ENCODE measurements around the gene SVOP. TPM values are rescaled to one million over a fixed set of nuclear protein-coding genes. Genes with fewer than 3 reads are reported as not detected.

SVOP gene
- total and polyA plus RNA-seq, 2 of the 4 experiments (the other 2 are of a cell fraction) = not detected

DNA sequence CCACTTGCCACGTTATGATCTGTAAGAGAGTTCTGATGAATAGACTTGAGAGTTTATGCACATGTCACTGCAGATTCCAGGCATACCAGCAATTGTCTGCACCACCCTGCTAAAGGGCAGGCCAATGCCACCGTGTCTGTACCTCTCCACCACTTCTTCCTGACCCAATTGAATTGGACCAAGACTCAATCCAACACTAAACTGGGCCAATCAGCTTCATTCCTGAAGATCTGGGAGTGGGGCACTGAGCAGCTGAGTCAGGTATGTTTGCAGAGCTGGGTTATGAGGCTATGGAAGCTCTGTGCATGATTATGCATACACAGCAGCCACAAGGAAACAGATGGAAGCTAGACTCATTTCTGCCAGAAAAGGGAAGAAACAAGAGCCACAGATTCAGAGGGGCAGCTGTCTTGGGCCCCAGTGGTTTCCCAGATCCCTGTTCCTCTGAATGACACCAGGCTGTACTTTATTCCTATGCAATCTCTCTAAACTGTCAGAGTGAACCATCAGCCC is 113.0 kb downstream of the SVOP start:
- H2AFZ ChIP-seq (replicated peaks; ENCODE audit: low read length, poor library complexity) = no peak overlapping the region
- TF ChIP-seq RFX5 (IDR thresholded peaks at IDR 0.05; ENCODE audit: low read depth, low read length) (no peak), CEBPB (IDR thresholded peaks at IDR 0.05; ENCODE audit: low read depth, low read length) (no peak), BHLHE40 (IDR thresholded peaks at IDR 0.05; ENCODE audit: low read depth, low read length) (no peak), NFE2L2 (IDR thresholded peaks at IDR 0.05; ENCODE audit: low read depth, low read length) (no peak), MAFK (IDR thresholded peaks at IDR 0.05; ENCODE audit: low read depth, low read length) (no peak), MAZ (IDR thresholded peaks at IDR 0.05; ENCODE audit: borderline replicate concordance, low read depth, low read length) (no peak), CHD1 (IDR thresholded peaks at IDR 0.05; ENCODE audit: low read depth, low read length) (no peak), RCOR1 (IDR thresholded peaks at IDR 0.05; ENCODE audit: insufficient replicate concordance, low read length) (no peak), SMC3 (IDR thresholded peaks at IDR 0.05; ENCODE audit: low read depth, low read length) (no peak), RAD21 (IDR thresholded peaks at IDR 0.05; ENCODE audit: low read length) (no peak)
- TF ChIP-seq, protein P1, sequence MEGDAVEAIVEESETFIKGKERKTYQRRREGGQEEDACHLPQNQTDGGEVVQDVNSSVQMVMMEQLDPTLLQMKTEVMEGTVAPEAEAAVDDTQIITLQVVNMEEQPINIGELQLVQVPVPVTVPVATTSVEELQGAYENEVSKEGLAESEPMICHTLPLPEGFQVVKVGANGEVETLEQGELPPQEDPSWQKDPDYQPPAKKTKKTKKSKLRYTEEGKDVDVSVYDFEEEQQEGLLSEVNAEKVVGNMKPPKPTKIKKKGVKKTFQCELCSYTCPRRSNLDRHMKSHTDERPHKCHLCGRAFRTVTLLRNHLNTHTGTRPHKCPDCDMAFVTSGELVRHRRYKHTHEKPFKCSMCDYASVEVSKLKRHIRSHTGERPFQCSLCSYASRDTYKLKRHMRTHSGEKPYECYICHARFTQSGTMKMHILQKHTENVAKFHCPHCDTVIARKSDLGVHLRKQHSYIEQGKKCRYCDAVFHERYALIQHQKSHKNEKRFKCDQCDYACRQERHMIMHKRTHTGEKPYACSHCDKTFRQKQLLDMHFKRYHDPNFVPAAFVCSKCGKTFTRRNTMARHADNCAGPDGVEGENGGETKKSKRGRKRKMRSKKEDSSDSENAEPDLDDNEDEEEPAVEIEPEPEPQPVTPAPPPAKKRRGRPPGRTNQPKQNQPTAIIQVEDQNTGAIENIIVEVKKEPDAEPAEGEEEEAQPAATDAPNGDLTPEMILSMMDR (conservative IDR thresholded peaks at IDR 0.05; ENCODE audit: low read depth, low read length) = no peak
- H3K4me1 ChIP-seq (ENCODE audit: control insufficient read depth, insufficient read depth, low read length) = no peaks in the 10 kb centered on the region
- ChIA-PET POLR2A (ENCODE audit: unreplicated experiment) (no interaction called here), CTCF (no interaction called here)
- no peaks in the 10 kb centered on the region for H3K79me1 ChIP-seq (ENCODE audit: low read depth in 1 of 2, low read length in 2 of 2)
- no peak overlapping the region for H4K8ac ChIP-seq (ENCODE audit: low read depth in 2 of 2, low read length in 2 of 2)
- DNase-seq (no peak), ATAC-seq (ENCODE audit: low read depth) (peak; percentile 17; the same call in 1 of the 2 replicates)
- H2BK15ac ChIP-seq (ENCODE audit: low read depth, low read length) = no peak overlapping the region
- no peak overlapping the region for H2AK9ac ChIP-seq (replicated peaks; ENCODE audit: low read depth, low read length, poor library complexity)
- intact Hi-C loops (cut with micrococcal nuclease) = no loop called here
- H3K9me1 ChIP-seq (ENCODE audit: insufficient read depth, low read length) = peaks cover 6% of the 10 kb centered on the region; the same call in 1 of the 2 replicates
- H2BK120ac ChIP-seq (ENCODE audit: low read depth, low read length) = no peak overlapping the region
- WGBS, 2 experiments (ENCODE audit: extremely low coverage in 2 of 2, insufficient read length in 1 of 2) = no CpG with 5 or more reads among the region's 2 CpGs
- no peak overlapping the region for H3K4me3 ChIP-seq (ENCODE audit: insufficient read depth, low read depth, low read length)
- dilution Hi-C loops (cut with HindIII; ENCODE audit: low sequenced_read_pairs, unreplicated experiment) = no loop called here
- H3K4me2 ChIP-seq (ENCODE audit: low read depth, low read length) = no peak overlapping the region
- H3K56ac ChIP-seq (ENCODE audit: extremely low read depth, insufficient read depth, low read length) = no peak overlapping the region
- H3K23ac ChIP-seq (ENCODE audit: low read depth, low read length) = no peak overlapping the region
- no TSS peak for BruUV-seq (replicated peaks)
- no peak overlapping the region for H2BK5ac ChIP-seq (ENCODE audit: low read depth, low read length, poor library complexity, severe bottlenecking)
- H3K18ac ChIP-seq (ENCODE audit: low read depth, low read length) = no peak overlapping the region
- no peak overlapping the region for H2BK20ac ChIP-seq (ENCODE audit: low read depth, low read length)
- H3K27me3 ChIP-seq (ENCODE audit: control insufficient read depth, insufficient read depth, low read length) = peaks cover 4% of the 10 kb centered on the region
- no peak overlapping the region for H4K5ac ChIP-seq (ENCODE audit: low read depth, low read length)
- H3K36me3 ChIP-seq (ENCODE audit: control insufficient read depth, insufficient read depth, low read length) = no peaks in the 10 kb centered on the region
- in situ Hi-C loops (cut with MboI; ENCODE audit: low sequenced_read_pairs) = no loop called here
- no peak overlapping the region for H3K9ac ChIP-seq (ENCODE audit: low read depth, low read length)
- no peak overlapping the region for H3K14ac ChIP-seq (replicated peaks; ENCODE audit: low read depth, low read length)
- H3K9me3 ChIP-seq (ENCODE audit: control insufficient read depth, insufficient read depth, low read length) = no peaks in the 10 kb centered on the region; the same call in 1 of the 2 replicates
- no peaks in the 10 kb centered on the region for H4K20me1 ChIP-seq (ENCODE audit: insufficient read depth, low read length)
- H4K91ac ChIP-seq (ENCODE audit: insufficient read depth, low read depth, low read length) = no peak overlapping the region
- H2AK5ac ChIP-seq (ENCODE audit: low read depth, low read length) = no peak overlapping the region
- H3K27ac ChIP-seq (ENCODE audit: insufficient read depth, low read length) = no peak overlapping the region
- H3K4ac ChIP-seq (ENCODE audit: low read depth, low read length) = no peak overlapping the region
